Stimulated activated CD8-positive, alpha-beta memory T cell treated with anti-CD3 and anti-CD28 coated beads, Interleukin-7, amount 100 ng/mL, for 1 hour (primary cell): ENCODE data around the gene HAO1.

Experiments used
- DNase-seq, 2 donors: peaks; one replicate each; pipeline ENCODE4 v3.0.0-alpha.2; 2020; ENCODE audit warnings: low read depth in 2 of 2

The HAO1 gene

DNA sequence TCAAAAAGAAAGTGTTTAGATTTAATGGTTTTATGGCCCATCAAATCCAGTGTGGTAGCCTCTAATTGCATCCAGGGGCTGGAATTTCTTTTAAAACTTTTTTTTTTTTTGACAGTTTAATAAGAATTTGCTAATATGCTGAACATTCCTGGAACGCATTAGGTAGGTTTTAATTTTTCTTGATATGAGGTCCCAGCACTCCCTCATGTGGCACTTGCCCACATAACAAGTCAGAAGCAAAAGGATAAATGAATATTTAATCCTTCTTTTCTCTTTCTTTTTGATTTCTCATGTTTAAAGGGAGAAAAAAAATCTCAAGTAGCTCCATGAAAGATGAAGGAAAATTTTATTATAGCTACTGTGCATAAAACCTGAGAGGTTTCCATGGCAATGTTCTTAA lies 13.5 kb downstream of the HAO1 start:
- DNase-seq = no peak

DNA sequence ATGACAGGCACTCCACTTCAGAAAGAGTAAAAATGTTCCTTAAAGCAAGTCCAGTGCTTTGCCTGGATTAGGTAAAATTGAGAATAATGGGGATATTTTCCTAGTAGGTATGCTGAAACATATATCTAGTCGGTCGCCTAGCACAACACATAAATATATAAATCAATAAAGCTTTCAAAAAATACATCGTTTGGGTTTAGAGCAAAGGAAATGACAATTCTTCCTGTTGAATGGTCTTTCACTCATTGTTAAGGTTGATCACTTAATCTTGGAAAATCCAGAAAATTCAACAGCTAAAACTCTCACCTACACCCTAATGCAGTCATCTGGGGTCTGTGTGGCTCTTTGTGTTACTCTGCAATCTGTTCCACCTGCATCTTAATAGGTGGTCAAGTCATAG lies 13.9 kb downstream of the HAO1 start:
- DNase-seq = no peak

DNA sequence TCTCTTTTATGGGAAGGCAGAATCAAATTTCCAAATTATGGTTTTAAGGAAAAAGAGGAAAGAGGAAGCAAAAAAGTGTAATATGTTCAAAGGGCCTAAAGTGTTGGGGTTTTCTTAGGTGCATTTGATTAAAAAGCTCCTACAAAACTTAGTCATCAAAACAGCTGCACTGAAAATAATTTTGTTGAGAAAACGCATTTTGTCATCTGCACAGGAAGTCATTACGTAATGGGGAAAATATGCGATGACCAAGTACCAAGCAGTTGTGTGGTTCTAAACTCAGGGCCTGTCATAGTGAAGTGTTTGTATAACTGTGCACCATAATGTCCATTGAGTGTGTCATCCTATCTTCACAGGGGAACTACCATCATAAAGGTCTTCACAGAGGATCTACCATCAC lies 15.6 kb downstream of the HAO1 start:
- DNase-seq = no peak

DNA sequence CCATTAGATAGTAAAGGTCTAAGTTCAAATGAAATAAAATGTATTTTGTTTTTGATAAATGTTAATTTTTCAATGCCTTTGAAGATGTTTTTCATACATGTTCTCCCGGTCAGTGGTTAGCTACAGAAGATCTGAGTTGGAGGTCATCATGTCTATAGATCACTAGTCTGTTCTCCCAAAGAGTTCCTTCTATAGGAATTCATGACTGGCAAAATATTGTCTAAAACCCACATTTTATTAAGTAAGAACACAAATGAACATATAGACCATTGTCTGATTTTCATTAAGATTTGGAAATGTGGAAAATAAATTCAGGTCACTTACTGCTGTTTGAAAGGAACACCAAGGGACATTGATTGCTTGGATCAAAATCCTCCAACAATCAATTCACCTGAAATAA lies 23.6 kb downstream of the HAO1 start:
- no peak for DNase-seq

DNA sequence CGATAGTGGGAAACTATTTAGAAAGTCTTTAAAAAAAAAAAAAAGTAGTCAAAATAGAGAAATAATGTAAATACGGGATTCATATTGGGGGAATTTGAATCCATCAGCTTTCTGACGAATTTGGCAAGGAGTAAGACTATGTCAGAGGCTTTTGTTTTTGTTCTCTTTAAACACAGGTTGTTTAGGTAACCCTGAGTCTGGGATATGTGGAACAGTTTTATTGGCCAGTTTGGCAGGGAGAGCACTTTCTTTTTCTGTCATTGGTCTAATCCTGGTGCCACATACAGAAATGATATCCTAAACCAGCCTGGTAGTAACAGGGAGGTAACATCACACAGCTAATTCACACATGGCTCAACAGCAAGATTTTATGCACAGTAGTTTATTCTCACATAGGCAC lies 27.7 kb downstream of the HAO1 start:
- DNase-seq = no peak

DNA sequence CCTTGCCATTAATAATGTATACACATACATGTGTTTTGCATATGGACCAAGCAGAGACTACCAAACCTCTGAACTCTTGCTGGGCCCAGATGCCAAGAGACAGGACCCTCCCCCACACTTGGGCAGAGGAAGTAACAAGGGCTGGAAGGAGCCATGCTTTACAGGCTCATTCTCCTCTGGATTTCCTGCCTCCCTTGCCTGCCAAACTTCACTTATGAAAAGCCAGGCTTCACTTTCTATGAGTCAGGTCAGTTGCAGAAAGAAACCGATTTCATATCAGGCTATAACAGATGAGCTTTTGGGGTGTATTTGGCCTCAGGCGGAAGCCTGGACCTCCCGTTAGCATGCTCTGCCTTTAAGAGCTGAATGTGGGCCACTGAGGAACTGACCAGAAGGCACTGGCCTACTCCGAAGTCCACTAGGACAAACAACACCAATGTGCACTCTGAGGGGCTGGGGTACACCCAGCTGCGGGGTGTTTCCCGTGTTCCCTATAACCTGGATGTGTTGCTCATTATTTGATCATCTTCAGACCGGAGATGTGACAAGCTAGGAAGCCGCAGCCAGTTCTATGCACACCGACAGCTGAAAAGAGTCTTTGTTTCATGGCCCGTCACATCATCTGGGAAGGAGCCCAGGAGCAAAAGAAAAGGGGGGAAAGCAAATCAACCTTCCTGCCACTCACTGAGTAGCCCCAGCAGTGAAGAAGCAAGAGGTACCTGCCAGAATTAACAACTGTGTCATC lies 28.5 kb downstream of the HAO1 start:
- no peak for DNase-seq

DNA sequence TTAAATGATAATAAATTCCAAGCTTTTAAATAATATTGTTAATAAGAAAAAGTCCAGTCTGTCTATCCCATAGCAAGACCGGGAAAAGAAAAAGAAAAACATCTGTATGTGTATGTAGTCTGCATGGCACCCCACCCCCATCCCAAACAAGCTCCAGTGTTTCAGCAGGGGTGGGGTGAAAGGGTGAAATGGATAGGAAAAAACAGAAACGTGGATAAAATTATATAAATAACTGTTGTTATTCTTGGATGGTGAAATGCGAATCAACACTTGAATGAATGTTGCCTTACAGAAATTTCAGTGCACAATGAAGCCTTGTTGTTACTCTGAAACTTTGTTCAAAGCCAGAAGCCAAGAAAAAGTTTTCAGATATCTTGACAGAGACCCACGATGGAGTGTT lies 31.4 kb downstream of the HAO1 start:
- DNase-seq = no peak

DNA sequence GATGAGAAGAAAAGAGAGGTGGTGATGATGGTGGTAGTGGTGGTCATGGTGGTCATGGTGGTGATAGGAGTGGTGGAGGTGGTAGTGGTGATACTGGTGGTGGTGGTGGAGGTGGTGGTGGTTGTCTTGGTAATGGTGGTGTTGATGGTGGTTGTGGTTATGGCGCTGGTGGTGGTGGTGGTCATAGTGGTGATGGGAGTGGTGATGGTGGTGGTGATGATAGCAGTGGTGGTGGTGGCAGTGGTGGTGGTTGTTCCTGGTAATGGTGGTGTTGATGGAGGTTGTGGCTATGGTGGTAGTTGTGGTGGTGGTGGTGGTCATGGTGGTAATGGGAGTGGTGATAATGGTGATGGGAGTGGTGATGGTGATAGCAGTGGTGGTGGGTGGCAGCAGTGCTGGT lies 36.8 kb downstream of the HAO1 start:
- no peak for DNase-seq

DNA sequence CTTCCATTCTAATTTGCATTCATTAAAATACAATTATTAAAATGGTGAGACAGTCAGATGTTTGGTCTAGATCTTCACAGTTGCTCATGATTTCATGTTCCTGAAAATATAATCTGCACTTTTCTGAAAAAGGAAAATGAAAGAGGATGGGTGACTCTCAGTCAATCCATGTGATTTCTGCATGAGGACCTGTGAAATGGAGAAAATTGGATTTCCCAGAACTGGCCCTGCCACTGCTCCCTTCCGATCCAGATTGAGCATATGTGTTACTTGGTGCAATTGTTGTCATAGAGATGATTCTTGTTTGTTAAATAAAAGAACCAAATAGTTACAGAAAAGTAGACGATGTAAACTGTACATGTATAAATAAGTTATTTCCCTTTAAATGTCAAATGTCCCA lies 37.4 kb downstream of the HAO1 start:
- DNase-seq = no peak

DNA sequence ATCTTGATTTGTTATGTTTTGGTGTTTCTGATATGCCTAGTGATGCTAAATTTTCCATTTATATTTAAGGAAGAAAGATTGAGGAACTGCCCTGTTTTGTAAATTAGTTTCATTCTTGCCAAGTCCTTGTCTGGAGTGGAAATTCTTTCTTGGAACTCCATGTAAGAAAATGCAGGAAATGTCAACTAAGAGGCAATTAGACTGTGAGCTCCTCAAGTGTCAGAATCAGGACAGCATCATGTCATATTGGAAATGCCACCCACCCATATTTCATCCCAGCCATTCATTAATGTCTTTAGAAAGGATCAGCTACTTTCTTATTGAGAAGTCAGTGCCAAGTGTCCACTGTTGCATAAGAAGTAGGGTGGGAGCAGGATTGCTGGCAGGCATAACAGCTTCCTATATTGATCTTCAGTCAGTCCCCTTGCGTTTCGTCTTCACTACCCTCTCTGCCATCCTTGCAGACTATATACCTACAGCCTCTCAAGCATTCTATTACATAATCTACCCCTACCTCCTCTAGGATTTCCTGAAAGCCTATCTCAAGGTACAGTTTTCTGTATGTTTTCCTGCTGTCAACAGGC lies 42.4 kb downstream of the HAO1 start:
- no peak for DNase-seq

DNA sequence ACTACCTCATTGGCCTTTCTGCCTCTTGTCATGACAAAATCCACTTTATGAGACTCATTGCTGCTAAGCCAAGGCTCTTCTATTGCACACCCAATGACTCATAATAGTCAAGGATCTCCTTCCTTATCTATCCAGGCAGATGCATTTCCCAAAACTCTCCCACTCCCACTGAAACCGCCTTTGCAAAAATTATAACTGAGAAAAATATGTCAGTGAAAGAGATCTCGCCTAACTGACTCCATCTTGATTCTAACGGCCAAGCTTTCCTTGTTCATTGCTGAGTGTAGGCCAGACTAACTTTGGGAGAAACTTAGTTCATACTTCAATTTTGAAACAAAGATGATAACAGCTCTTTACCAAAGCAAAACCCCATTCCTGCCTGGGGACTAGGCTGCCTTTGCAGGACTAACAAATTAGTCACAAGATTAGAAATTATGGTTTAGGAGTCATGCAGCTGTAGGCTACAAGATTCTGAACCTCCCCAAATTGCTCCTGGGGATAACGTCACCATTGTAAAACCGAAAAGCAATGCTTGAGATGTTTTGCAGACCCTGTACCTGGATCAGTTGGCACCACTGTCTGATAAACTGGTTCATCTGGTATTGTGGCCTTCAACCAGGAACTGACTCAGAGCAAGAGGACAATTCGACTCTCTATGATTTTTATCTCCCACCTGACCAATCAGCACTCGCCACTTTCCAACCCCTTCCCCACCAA lies 47.1 kb downstream of the HAO1 start:
- no peak for DNase-seq

DNA sequence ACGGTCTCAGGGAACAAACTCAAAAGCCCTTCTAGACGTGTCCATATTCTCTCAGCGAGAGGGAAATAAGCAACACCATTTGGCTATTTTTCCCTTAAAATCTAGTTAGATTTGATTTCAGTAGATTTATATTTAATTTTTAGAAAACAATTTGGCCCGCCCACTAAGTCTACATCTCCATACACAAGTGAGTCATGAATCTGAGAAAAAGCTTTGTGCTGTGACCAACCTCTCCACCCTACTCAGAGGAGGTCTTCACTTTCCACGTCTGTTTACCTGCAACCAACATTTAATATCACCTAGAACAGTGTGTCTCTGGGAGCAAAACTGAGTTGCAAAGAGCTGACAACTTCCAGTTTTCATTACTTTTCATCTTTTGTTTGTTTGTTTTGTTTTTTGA lies 48.6 kb downstream of the HAO1 start:
- DNase-seq = no peak

DNA sequence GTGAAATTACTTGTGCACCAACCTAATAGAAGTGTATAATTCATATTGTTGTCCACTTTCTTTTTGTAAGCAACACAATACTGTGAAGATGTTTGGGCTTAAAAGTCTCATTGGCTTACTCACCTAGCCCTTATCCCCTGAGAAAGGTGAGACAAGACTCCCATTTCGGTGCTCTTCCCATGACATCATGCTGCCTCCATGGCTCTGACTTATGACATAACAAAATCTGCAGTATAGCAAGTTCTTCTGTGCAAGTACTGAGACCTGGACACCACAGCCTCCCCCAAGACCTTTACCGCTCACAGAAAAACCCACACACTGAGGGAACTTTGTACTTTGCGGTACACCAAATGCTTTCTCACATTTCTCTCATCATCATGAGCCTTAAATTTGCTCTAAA lies 50.5 kb downstream of the HAO1 start:
- no peak for DNase-seq

DNA sequence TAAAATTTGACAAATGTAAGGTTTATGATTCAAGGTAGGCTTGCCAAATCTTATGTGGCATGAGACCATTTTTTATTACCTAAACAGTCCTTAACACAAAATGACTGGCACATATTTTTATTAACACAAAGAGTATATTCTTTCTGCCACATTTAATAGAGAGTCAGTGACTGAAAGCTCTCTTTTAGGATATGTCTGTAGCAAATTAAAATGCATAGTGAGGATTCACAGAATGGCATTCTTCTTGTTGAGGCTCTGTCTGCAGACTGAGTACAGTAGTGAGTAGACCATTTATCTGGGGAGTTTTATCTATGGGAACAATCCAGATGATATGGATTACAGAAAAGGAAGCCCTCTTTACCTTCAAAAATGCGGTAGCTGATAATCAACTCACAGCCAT lies 56.5 kb downstream of the HAO1 start:
- no peak for DNase-seq

DNA sequence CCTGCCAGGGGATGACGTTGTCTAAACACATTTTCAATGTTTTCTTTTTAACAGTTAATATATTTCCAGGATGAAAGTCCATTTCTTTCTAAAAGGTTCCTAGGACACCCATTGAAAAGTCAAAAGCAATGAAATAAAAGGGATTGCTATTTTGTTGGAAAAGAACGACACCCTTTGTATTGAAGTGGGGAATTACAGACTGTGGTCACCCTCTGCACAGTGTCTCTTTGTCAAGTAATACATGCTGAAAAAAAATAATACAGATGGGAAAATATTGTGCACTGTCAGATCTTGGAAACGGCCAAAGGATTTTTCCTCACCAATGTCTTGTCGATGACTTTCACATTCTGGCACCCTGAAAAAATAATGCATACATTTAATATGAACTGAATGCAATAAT lies 56.9 kb downstream of the HAO1 start:
- DNase-seq = no peak

DNA sequence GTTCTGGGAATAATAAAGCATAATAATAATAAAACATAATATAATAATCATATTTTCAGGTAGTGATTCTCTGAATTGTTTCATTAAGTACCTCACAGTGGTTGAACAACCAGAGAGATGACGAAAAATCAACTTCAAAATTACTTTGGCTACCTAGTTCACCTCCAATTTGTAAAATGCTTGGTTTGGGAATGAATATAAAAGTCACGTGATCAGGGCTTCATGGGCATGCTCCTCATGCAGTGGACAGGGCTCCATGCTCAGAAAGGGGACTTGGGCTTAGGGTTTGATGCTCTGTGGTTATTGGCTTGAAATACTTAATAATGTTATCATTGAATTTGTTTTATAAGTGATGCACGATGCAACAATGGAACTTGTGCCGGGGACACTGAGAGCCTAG lies 58.2 kb downstream of the HAO1 start:
- no peak for DNase-seq

DNA sequence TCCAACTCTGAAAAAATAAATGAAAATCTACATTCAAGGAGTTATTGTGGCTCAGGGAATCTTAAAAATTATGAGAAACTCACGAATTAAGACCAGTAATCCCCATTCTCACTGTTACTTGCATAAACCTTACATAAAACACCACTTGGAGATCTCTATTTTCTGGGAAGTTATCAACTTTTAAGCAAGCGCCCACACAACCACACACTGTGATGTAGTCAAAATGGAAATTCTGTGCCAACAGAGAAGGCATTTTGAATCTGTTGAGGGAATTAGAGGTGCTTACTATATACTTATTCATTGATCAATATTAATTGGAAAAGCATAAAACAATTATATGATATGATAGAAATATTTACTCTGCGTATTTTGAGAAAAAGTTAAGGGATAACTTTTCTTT lies 58.7 kb downstream of the HAO1 start:
- DNase-seq = no peak

DNA sequence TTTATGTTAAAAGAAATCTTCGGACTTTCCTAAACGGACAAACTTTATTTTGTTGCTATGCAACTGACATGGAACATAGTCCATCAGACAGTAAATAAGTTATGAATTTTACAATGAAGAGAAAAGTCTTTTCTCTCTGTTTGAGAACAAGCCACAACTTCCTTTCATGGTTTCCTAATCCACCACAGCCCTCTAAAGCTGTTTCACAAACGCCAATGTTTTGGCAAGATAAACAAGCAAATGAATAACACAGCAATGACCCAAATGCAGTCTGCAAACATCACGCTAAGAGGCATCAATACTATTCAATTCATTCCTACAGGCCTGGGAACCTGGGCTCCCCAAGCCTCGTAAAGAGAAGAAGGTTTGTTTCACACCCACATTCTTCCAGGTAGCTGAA lies 60.4 kb downstream of the HAO1 start:
- no peak for DNase-seq

DNA sequence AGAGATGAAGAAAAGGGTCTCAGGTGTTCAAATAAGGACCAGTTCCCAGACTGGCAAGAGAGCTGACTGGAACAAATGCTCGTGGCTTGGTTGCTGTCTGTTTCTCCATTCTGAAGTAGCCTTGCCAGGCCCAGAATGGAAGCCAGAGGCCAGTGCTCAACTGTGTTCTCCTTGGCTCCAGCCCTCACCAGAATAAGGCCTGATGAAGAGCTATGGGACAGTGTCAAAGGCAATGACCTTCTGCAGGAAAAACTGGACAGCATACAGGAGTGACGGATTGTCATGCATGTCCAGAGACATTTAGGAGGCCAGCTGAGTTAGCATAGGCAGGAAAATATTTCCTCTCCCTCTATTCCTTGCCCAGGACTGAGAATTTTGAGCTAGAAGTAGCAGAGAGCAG lies 72.2 kb downstream of the HAO1 start:
- DNase-seq = no peak

DNA sequence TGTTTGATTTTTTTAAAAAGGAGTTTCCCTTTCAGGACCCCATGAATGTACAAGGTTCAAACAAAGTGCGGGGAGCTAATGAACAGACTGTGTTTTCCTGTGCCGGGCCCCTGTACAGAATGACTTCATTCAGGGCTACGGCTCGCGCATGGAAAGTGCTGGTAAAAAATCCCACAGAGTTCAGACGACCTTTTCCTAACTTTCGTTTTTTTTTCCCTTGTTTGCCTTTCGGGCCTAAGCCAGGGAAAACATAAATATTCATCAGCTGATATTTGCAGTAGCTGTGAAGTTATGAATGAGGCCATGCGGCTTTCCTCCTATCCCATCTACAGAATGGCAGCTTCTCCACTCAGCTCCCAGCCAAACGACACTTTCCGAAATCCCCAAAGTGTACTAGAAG lies 74.0 kb downstream of the HAO1 start:
- DNase-seq = no peak

DNA sequence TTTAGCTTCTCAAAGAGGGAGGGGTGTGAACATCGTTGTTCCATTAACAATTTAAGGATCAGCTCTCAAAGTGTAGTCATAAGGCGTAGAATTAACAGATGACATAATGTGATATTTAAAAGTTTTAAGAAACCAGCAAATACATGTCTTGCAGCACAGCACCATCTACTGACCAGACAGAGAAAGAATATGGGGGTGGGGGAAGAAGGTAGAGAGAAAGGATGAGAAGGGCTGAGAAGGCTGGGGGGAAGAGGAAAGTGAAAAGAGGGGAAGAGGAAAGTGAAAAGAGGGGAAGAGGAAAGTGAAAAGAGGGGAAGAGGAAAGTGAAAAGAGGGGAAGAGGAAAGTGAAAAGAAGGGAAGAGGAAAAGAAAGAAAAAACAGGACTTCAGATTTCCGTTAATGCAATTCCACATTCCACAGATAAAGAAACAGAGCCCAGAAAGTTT lies 80.9 kb downstream of the HAO1 start:
- no peak for DNase-seq

DNA sequence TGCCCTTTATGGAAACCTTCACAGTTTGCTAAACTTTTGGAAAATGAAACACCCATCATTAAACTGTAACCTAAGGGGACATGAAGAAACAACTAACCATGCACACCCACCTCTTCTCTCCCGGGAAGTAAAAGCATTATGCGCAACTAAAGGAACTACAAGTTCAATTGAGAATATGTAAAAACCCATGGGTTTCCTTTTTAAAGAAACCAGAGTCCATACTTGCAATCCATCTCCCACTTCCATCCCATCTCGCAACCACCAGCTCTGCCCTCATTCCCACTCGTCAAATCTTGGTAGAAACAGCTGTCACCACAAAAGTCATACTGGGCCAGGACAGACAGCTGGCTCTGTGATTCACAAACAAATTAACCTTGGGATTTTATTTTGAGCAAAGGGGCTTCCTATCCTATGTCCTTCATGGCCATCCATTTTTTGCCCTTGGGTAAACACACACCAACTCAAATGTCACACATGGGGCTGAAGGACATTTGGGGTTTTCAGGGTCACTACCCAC lies 81.5 kb downstream of the HAO1 start:
- no peak for DNase-seq

DNA sequence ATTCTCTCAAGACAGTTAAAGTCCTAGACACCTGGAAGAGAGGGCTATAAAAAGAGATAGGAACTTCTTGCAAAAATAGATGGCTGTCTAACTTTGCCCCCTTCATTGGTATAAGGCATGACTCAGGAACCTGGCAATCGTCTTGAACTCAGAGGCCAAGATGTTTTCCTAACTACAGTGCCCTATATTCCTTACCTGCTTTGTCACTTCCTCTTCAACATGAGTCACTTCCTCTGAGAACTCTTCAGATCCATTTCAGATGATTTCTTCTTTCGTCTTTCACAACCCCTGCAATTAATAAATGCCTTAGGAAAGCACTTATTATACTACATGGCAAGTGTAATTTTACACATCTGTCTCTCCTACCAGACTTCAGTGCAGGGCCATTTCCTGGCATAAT lies 83.5 kb downstream of the HAO1 start:
- no peak for DNase-seq
